Left ventricle myocardium superior (tissue), 1 donor: Measurements from ENCODE around the gene VWA8. TPM values are rescaled to one million over a fixed set of nuclear protein-coding genes. Genes with fewer than 3 reads are reported as not detected.
"Not testable (repeated sequence)": the region's sequence is repeated elsewhere in the genome, so short reads cannot be mapped to it uniquely, and the experiment has no call there.

Source experiments
- ATAC-seq: fragments of 200-7000 bp; cut with Tn5 transposase; one replicate; pipeline ENCODE4 v1.9.1; 2020; ENCODE audit warnings: mild to moderate bottlenecking, moderate library complexity
- DNase-seq: peaks from one replicate; pipeline ENCODE4 v3.0.0-alpha.2; 2020
- intact Hi-C: fragments of 100-400 bp; cut with micrococcal nuclease; formaldehyde crosslinking; loops from one replicate; pipeline ENCODE4 v1.11.0; 2022
- total RNA-seq: library from RNA; stranded (reverse); fragmentation: NEBNext Ultra II Directional; extraction: Animal tissue kit (Norgen Biotek cat#: 25700); gene quantifications from one replicate; pipeline ENCODE4 v1.2.1, GENCODE V29; 2021
- donor health status: DM: no; HTN: yes; CAD: no; lungs with severe emphysema.

Gene VWA8
- total RNA-seq, 1 donor from 2014 or later: 45.0 TPM

GRCh38 chr13:41562541-41563178 is 398.2 kb downstream of the VWA8 start:
- DNase-seq (no peak), ATAC-seq (no peak)
- intact Hi-C loops: no loop called here

DNA sequence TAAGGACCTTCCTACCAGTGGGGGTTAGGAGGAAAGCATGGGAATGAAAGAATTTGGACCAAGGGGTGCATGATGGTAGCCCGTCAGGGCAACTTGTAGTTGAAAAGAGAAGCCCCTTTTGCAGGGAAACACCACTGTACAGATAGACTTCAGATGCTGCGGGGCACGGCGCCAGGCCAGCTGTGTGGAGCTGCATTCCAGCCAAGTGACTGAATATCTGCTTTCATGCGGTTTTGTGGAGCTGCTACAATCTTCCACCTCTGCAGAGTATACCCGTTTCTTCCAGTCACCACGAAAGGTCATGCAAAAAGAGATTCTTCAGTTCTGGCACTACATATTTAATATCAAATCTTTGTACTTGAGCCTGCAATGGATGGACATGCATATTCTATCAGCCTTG is 398.8 kb downstream of the VWA8 start:
- intact Hi-C loops: no loop called here
- ATAC-seq: peak; percentile 84
- DNase-seq: peak; percentile 88

DNA sequence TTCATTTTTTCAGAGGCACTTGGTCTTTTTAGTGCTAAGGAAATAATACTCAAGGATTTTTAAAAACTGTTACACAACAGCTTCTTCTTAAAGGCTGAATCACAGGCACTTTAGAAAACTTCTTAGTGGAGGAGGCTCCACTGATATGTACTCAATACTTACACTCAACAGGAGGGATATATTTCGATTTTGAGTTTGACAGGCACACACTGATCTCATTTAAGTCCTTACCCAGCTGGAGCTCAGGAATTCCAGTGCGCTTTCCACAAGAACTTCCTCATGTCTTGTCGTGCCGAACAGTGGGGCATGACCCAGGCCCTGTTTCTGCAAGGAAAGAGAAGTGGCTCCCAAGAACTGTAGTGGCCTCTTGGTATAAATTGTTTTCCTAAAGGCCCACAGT is 399.7 kb downstream of the VWA8 start:
- intact Hi-C loops: no loop called here
- ATAC-seq (peak; percentile 30), DNase-seq (no peak)

- intact Hi-C loops: no loop called here
- DNase-seq: no peak
- ATAC-seq: no peak
Observed at GRCh38 chr13:41558781-41559560, 401.9 kb downstream of the VWA8 start.

DNA sequence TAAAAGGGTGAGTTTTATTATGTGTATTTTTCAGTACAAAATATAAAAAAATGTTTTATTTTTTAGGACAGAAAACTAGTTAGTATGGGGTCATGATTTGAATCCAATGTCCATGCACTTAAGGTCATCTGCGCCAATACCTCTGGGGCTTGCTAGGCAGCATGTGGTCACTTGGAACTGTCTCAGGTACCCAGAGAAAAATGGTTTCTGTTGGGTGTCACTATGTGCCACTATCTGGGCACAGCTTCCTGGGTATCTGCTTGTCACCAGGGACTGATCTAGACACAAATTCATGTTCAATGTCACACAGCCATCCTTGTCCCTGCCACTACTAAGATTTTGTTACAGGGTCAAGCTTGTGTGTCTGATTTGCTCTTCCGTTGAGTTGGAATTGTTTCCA is 403.2 kb downstream of the VWA8 start:
- ATAC-seq (no peak), DNase-seq (no peak)
- intact Hi-C loops: no loop called here

- no peak for ATAC-seq
- DNase-seq: no peak
- intact Hi-C loops: no loop called here
Observed at GRCh38 chr13:41554626-41555386, 406.1 kb downstream of the VWA8 start.

DNA sequence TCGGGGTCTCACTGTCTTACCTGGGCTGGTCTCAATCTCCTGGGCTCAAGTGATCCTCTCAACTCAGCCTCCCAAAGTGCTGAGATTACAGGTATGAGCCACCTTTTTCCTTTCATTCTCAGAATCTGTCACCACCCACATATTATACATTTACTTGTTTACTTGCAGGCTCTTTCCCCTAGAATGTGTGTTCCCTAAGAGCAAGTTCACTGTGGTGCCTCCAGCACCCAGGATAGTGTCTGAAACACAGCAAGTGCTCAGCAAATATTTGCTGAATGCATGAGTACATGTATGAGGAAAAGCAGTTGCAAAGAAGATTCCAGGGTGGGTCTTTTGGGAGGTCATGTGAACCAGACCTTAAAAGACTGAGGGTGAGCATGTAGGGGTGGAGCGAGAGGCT is 406.7 kb downstream of the VWA8 start:
- DNase-seq (no peak), ATAC-seq (no peak)
- intact Hi-C loops: no loop called here

GRCh38 chr13:41552031-41552430 is 408.9 kb downstream of the VWA8 start:
- ATAC-seq: no peak
- DNase-seq: no peak
- intact Hi-C loops: no loop called here

DNA sequence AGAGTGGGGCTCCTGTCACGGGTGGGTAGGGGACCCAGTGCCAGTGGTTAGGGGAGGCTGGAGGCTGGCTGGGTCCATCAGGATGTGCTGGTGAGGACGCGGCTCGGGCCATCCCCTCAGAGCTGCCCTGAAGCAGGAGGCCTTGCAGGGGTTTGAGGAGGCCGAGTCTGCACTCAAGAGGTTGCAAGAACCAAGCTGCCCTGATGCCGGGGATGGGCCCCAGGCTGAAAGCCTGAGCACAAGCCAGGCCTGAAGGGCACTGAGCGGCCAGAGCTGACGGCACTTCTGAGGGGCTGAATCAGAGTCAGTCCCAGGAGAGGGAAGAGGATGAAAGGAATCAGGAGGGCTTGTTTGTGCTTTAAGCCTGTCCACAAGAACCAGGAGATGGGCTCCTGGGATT is 410.6 kb downstream of the VWA8 start:
- intact Hi-C loops: no loop called here
- ATAC-seq: no peak
- DNase-seq: no peak

- no peak for DNase-seq
- intact Hi-C loops: no loop called here
Observed at GRCh38 chr13:41549491-41549890, 411.4 kb downstream of the VWA8 start.

GRCh38 chr13:41548910-41549309 is 412.0 kb downstream of the VWA8 start:
- DNase-seq (no peak), ATAC-seq (no peak)
- intact Hi-C loops: no loop called here

More at GRCh38 chr13:41549491-41549890, 411.4 kb downstream of the VWA8 start:
- ATAC-seq: no peak

DNA sequence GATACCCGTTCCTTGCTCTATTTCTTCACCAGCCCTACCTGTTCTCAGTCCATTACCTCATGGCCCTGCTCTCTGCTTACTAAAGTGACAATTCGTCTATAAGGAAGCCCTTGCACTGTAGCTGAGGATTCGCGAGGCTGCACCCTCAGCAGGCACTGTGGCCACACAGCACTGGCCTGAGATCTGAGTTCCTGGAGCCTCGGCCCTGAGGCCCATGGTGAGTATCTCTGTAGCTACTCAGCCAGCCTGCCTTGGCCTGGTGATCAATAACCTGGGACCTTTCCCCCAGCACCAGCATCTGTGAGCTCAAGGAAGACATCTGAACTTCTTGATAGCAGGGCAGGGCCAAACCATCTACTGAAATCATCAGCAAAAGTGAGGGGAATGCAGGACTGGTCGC is 412.9 kb downstream of the VWA8 start:
- DNase-seq (no peak), ATAC-seq (no peak)
- intact Hi-C loops: no loop called here

- ATAC-seq (peak; percentile 87), DNase-seq (peak; percentile 76)
- intact Hi-C loops: no loop called here
Observed at GRCh38 chr13:41547251-41548000, 413.5 kb downstream of the VWA8 start.

GRCh38 chr13:41546372-41547190 is 414.3 kb downstream of the VWA8 start:
- no peak for ATAC-seq
- DNase-seq: no peak
- intact Hi-C loops: no loop called here

DNA sequence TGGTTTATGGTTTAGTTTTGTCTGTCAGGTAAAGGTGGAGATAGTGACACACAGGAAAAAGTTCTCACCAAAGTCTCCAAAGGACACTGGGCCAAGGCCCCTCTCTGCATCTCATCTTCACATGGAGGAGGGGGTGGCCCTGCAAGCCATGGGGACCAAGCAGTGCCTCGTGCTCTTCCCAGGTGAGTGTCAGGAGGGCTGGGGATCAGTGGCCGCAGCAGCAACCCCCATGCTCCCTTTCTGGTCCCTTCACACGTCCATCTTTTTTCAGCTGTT is 415.5 kb downstream of the VWA8 start:
- no peak for ATAC-seq
- intact Hi-C loops: no loop called here
- DNase-seq: no peak

- intact Hi-C loops: no loop called here
- no peak for DNase-seq
- ATAC-seq: no peak
Observed at GRCh38 chr13:41543664-41544300, 417.1 kb downstream of the VWA8 start.

- ATAC-seq, intact Hi-C loops, DNase-seq: not testable (repeated sequence)
Observed at GRCh38 chr13:41542799-41543198, 418.1 kb downstream of the VWA8 start.

- intact Hi-C loops: no loop called here
- DNase-seq (no peak), ATAC-seq (no peak)
Observed at GRCh38 chr13:41542281-41542680, 418.6 kb downstream of the VWA8 start.
